ENCODE results near the gene B4GALNT1. TPM values are rescaled to one million over a fixed set of nuclear protein-coding genes. Genes with fewer than 3 reads are reported as not detected.
"Not testable (repeated sequence)": the region's sequence is repeated elsewhere in the genome, so short reads cannot be mapped to it uniquely, and the experiment has no call there.

B4GALNT1 gene
- total RNA-seq, 2 experiments from 2014 or later, result 1.2 to 3.1 TPM

- H3K9me3 ChIP-seq (ENCODE audit: low read length), result no peaks in the 10 kb centered on the region
- no peak overlapping the region for H3K4me2 ChIP-seq (ENCODE audit: low read length)
- no peaks in the 10 kb centered on the region for H3K4me1 ChIP-seq (ENCODE audit: insufficient read depth, low read length, poor library complexity, severe bottlenecking)
- BruUV-seq (replicated peaks), result no TSS peak
- ChIA-PET POLR2A (no interaction called here), CTCF (ENCODE audit: unreplicated experiment) (no interaction called here)
- DNase-seq (ENCODE audit: low spot score), result no peak
- H3K9me2 ChIP-seq (ENCODE audit: insufficient read depth, low read length), result no peaks in the 10 kb centered on the region
- TF ChIP-seq CTCF (conservative IDR thresholded peaks at IDR 0.05; ENCODE audit: low read length) (no peak), EZH2phosphoT487 (IDR thresholded peaks at IDR 0.05; ENCODE audit: borderline replicate concordance, low read depth, low read length) (no peak)
- H3K4me3 ChIP-seq (ENCODE audit: low read depth, low read length, poor library complexity, severe bottlenecking), result no peak overlapping the region
- no peaks in the 10 kb centered on the region for H4K20me1 ChIP-seq (ENCODE audit: insufficient read depth, low read length)
- intact Hi-C loops (cut with micrococcal nuclease; ENCODE audit: unreplicated experiment), result no loop called here
- H2AFZ ChIP-seq (ENCODE audit: low read length), result no peak overlapping the region
- H3K27ac ChIP-seq (ENCODE audit: low read depth, low read length, poor library complexity, severe bottlenecking), result no peak overlapping the region
- no peaks in the 10 kb centered on the region for H3K36me3 ChIP-seq (ENCODE audit: insufficient read depth, low read length)
- H3K79me2 ChIP-seq (ENCODE audit: insufficient read depth, low read depth, low read length), result no peaks in the 10 kb centered on the region
Observed at GRCh38 chr12:57674691-57675090, 41.7 kb upstream of the B4GALNT1 start.

- Histone ChIP-seq H4K20me1 (ENCODE audit: insufficient read depth, low read length) (no peaks in the 10 kb centered on the region), H3K27ac (ENCODE audit: low read depth, low read length, poor library complexity, severe bottlenecking) (no peak overlapping the region), H3K4me3 (ENCODE audit: low read depth, low read length, poor library complexity, severe bottlenecking) (no peak overlapping the region), H3K79me2 (ENCODE audit: insufficient read depth, low read depth, low read length) (no peaks in the 10 kb centered on the region), H3K9me3 (ENCODE audit: low read length) (no peaks in the 10 kb centered on the region), H3K4me2 (ENCODE audit: low read length) (no peak overlapping the region), H3K9me2 (ENCODE audit: insufficient read depth, low read length) (no peaks in the 10 kb centered on the region), H2AFZ (ENCODE audit: low read length) (no peak overlapping the region), H3K36me3 (ENCODE audit: insufficient read depth, low read length) (no peaks in the 10 kb centered on the region), H3K4me1 (ENCODE audit: insufficient read depth, low read length, poor library complexity, severe bottlenecking) (no peaks in the 10 kb centered on the region)
- TF ChIP-seq EZH2phosphoT487 (IDR thresholded peaks at IDR 0.05; ENCODE audit: borderline replicate concordance, low read depth, low read length) (no peak), CTCF (conservative IDR thresholded peaks at IDR 0.05; ENCODE audit: low read length) (no peak)
- CTCF ChIA-PET (ENCODE audit: unreplicated experiment), result no interaction called here
- no peak for DNase-seq (ENCODE audit: low spot score)
- no TSS peak for BruUV-seq (replicated peaks)
- intact Hi-C loops (cut with micrococcal nuclease; ENCODE audit: unreplicated experiment), result no loop called here
- POLR2A ChIA-PET, result interaction anchor here (1.0 kb wide), 1 partner anchor 31 kb away, joined by 4 read pairs; no protein-coding TSS in a partner anchor
Observed at GRCh38 chr12:57672801-57673200, 39.8 kb upstream of the B4GALNT1 start.

- CTCF ChIA-PET (ENCODE audit: unreplicated experiment), result not testable (repeated sequence)
Observed at GRCh38 chr12:57671811-57672210, 38.8 kb upstream of the B4GALNT1 start.

GRCh38 chr12:57669691-57670090, 36.7 kb upstream of the B4GALNT1 start:
- BruUV-seq (replicated peaks); H3K4me2 ChIP-seq (ENCODE audit: low read length); H3K36me3 ChIP-seq (ENCODE audit: insufficient read depth, low read length); DNase-seq (ENCODE audit: low spot score); H3K9me3 ChIP-seq (ENCODE audit: low read length); POLR2A ChIA-PET; H3K4me1 ChIP-seq (ENCODE audit: insufficient read depth, low read length, poor library complexity, severe bottlenecking); H4K20me1 ChIP-seq (ENCODE audit: insufficient read depth, low read length); H3K79me2 ChIP-seq (ENCODE audit: insufficient read depth, low read depth, low read length); H3K4me3 ChIP-seq (ENCODE audit: low read depth, low read length, poor library complexity, severe bottlenecking); intact Hi-C loops (cut with micrococcal nuclease; ENCODE audit: unreplicated experiment); H3K9me2 ChIP-seq (ENCODE audit: insufficient read depth, low read length); H3K27ac ChIP-seq (ENCODE audit: low read depth, low read length, poor library complexity, severe bottlenecking); CTCF ChIA-PET (ENCODE audit: unreplicated experiment); H2AFZ ChIP-seq (ENCODE audit: low read length): not testable (repeated sequence)

More at GRCh38 chr12:57671811-57672210, 38.8 kb upstream of the B4GALNT1 start:
- H3K4me3 ChIP-seq (ENCODE audit: low read depth, low read length, poor library complexity, severe bottlenecking); H3K36me3 ChIP-seq (ENCODE audit: insufficient read depth, low read length); DNase-seq (ENCODE audit: low spot score); H3K79me2 ChIP-seq (ENCODE audit: insufficient read depth, low read depth, low read length); H3K4me1 ChIP-seq (ENCODE audit: insufficient read depth, low read length, poor library complexity, severe bottlenecking); H3K9me3 ChIP-seq (ENCODE audit: low read length); H4K20me1 ChIP-seq (ENCODE audit: insufficient read depth, low read length); H3K9me2 ChIP-seq (ENCODE audit: insufficient read depth, low read length); intact Hi-C loops (cut with micrococcal nuclease; ENCODE audit: unreplicated experiment); H2AFZ ChIP-seq (ENCODE audit: low read length); H3K27ac ChIP-seq (ENCODE audit: low read depth, low read length, poor library complexity, severe bottlenecking); H3K4me2 ChIP-seq (ENCODE audit: low read length); BruUV-seq (replicated peaks): not testable (repeated sequence)
- POLR2A ChIA-PET, result interaction anchor here (0.6 to 1.0 kb wide), 2 partner anchors 12 to 30 kb away, joined by 3 to 4 read pairs; no protein-coding TSS in a partner anchor
